Liver (tissue), 3 donors: ENCODE results near the gene CFAP65.

Source experiments
- CTCF ChIP-seq: fragments of 150-350 bp; IDR thresholded peaks from 2 replicates; pipeline ENCODE4 v1.5.1; 2017; ENCODE audit warnings: improper control_type of control experiment, low read depth, low read length; ENCODE audit not compliant: missing input control
- JUND ChIP-seq, 2 donors: IDR thresholded peaks; 2 replicates each; pipeline ENCODE4 v1.6.1; 2016; ENCODE audit warnings: antibody characterized with exemption in 2 of 2
- RAD21 ChIP-seq, 2 donors: IDR thresholded peaks; 2 replicates each; pipeline ENCODE4 v1.6.1; 2016; ENCODE audit warnings: antibody characterized with exemption in 2 of 2, mild to moderate bottlenecking in 2 of 2
- SP1 ChIP-seq: IDR thresholded peaks from 2 replicates; pipeline ENCODE4 v1.6.1; 2018; ENCODE audit warnings: antibody characterized with exemption, mild to moderate bottlenecking
- YY1 ChIP-seq: IDR thresholded peaks from 2 replicates; pipeline ENCODE4 v1.6.1; 2016; ENCODE audit warnings: antibody characterized with exemption, mild to moderate bottlenecking
- ZBTB33 ChIP-seq: IDR thresholded peaks from 2 replicates; pipeline ENCODE4 v1.6.1; 2016; ENCODE audit warnings: antibody characterized with exemption
- TF ChIP-seq, protein P1 (sequence below): IDR thresholded peaks from 2 replicates; pipeline ENCODE4 v1.6.1; 2016; ENCODE audit warnings: antibody characterized with exemption
- TF ChIP-seq, protein P2 (sequence below): IDR thresholded peaks from 2 replicates; pipeline ENCODE4 v1.6.1; 2016; ENCODE audit warnings: antibody characterized with exemption
- donor health status: healthy.
- donor health status: healthy.

DNA sequence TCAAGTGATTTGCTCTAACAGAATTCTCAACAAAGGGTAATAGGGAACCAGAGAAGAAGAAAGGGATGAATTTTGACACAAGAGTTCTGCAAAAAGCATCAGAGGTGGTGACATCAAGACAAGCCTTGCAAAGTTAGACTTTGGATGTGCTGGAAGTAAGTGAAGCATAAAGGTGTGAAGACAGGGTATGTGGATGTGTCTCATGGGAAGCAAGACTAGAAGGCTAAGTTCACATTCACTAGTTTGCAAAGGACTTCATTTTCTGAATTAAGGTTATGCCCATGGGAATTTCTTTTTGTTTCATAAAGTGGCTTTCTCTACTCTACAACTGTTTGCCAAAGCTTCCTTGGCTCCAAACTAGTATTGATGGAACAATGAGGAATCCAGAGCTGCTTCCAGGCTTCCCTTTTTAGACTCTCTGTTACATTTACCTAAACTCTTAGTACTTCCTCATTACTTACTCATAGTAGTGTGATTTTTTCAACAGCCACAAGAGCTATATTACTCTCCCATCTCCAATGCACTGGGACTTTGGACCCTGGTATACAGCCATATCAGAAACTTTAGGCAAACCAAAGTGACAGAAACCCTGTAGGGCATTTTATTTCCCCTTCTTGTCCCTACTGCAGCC lies 40.5 kb upstream of the CFAP65 start:
- TF ChIP-seq ZBTB33, result no peak
- TF ChIP-seq, protein P1, sequence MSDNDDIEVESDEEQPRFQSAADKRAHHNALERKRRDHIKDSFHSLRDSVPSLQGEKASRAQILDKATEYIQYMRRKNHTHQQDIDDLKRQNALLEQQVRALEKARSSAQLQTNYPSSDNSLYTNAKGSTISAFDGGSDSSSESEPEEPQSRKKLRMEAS, result no peak
- TF ChIP-seq CTCF, result no peak
- TF ChIP-seq, protein P2, sequence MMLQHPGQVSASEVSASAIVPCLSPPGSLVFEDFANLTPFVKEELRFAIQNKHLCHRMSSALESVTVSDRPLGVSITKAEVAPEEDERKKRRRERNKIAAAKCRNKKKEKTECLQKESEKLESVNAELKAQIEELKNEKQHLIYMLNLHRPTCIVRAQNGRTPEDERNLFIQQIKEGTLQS, result no peak
- TF ChIP-seq YY1, result no peak
- TF ChIP-seq JUND (IDR thresholded peaks at IDR 0.05), result no peak
- peak; percentile 15 for TF ChIP-seq SP1
- TF ChIP-seq RAD21 (IDR thresholded peaks at IDR 0.05), result no peak
